Suprapubic skin (tissue), 4 donors: ENCODE results near the gene TBCE. TPM values are rescaled to one million over a fixed set of nuclear protein-coding genes. Genes with fewer than 3 reads are reported as not detected.

Experiments used
- DNase-seq, 2 donors: peaks; one replicate each; pipeline ENCODE4 v3.0.0-alpha.2; 2019; ENCODE audit warnings: low spot score in 2 of 2
- H3K27ac ChIP-seq: fragments of 200-600 bp; sonication (generic); one replicate; pipeline ENCODE4 v1.5.1; 2019
- H3K27me3 ChIP-seq: fragments of 200-600 bp; sonication (generic); one replicate; pipeline ENCODE4 v1.5.1; 2019
- H3K36me3 ChIP-seq: fragments of 200-600 bp; sonication (generic); one replicate; pipeline ENCODE4 v1.5.1; 2019
- H3K4me1 ChIP-seq: fragments of 200-600 bp; sonication (generic); one replicate; pipeline ENCODE4 v1.5.1; 2019
- H3K4me3 ChIP-seq: fragments of 200-600 bp; sonication (generic); one replicate; pipeline ENCODE4 v1.5.1; 2019; ENCODE audit warnings: mild to moderate bottlenecking
- H3K9me3 ChIP-seq: fragments of 200-600 bp; sonication (generic); one replicate; pipeline ENCODE4 v1.5.1; 2019
- EP300 ChIP-seq: sonication (generic); formaldehyde crosslinking; IDR thresholded peaks from one replicate; pipeline ENCODE4 v1.6.1; 2017; ENCODE audit warnings: antibody characterized with exemption
- POLR2A ChIP-seq, 2 donors: fragments of 450-650 bp; IDR thresholded peaks; one replicate each; pipeline ENCODE4 v1.6.1; 2017; ENCODE audit warnings: antibody characterized with exemption in 2 of 2, mild to moderate bottlenecking in 2 of 2, moderate library complexity in 2 of 2
- POLR2AphosphoS5 ChIP-seq, 3 donors: sonication (generic); formaldehyde crosslinking; IDR thresholded peaks; one replicate each; pipeline ENCODE4 v1.6.1; 2017; ENCODE audit warnings: antibody characterized with exemption in 3 of 3
- WGBS: methylation state at CpG from one replicate; pipeline ENCODE4 v1.1.5; 2018; 5-methylcytosine and 5-hydroxymethylcytosine counted together
- total RNA-seq, 4 donors: library from RNA; depleted of rRNA; stranded (reverse); fragments of >200 nt; gene quantifications; one replicate each; pipeline ENCODE4 v1.1.0, GENCODE V29; 2016
- TF ChIP-seq, protein P1 (sequence below), 2 donors: fragments of 200-600 bp in 1 of 2; fragments of 450-650 bp in 1 of 2; sonication (generic) in 1 of 2; IDR thresholded peaks; one replicate each; pipeline ENCODE4 v1.5.1; 2016 to 2019; ENCODE audit warnings: antibody characterized with exemption in 2 of 2, mild to moderate bottlenecking in 1 of 2, moderate library complexity in 1 of 2

The TBCE gene
- total RNA-seq, 4 donors from 2014 or later = 12.0 to 33.3 (median 21.1) TPM

- Histone ChIP-seq H3K27ac (no peak overlapping the region), H3K4me3 (no peak overlapping the region), H3K27me3 (no peaks in the 10 kb centered on the region), H3K36me3 (no peaks in the 10 kb centered on the region), H3K4me1 (no peaks in the 10 kb centered on the region), H3K9me3 (no peaks in the 10 kb centered on the region)
- no peak for DNase-seq
- TF ChIP-seq POLR2A (IDR thresholded peaks at IDR 0.05) (no peak), POLR2AphosphoS5 (IDR thresholded peaks at IDR 0.05) (no peak), EP300 (no peak)
- TF ChIP-seq, protein P1, sequence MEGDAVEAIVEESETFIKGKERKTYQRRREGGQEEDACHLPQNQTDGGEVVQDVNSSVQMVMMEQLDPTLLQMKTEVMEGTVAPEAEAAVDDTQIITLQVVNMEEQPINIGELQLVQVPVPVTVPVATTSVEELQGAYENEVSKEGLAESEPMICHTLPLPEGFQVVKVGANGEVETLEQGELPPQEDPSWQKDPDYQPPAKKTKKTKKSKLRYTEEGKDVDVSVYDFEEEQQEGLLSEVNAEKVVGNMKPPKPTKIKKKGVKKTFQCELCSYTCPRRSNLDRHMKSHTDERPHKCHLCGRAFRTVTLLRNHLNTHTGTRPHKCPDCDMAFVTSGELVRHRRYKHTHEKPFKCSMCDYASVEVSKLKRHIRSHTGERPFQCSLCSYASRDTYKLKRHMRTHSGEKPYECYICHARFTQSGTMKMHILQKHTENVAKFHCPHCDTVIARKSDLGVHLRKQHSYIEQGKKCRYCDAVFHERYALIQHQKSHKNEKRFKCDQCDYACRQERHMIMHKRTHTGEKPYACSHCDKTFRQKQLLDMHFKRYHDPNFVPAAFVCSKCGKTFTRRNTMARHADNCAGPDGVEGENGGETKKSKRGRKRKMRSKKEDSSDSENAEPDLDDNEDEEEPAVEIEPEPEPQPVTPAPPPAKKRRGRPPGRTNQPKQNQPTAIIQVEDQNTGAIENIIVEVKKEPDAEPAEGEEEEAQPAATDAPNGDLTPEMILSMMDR (IDR thresholded peaks at IDR 0.05) = no peak
- 77% methylated on average over 6 of the region's 6 CpGs for WGBS
Observed at GRCh38 chr1:235399661-235400060, 32.4 kb downstream of the TBCE start.

DNA sequence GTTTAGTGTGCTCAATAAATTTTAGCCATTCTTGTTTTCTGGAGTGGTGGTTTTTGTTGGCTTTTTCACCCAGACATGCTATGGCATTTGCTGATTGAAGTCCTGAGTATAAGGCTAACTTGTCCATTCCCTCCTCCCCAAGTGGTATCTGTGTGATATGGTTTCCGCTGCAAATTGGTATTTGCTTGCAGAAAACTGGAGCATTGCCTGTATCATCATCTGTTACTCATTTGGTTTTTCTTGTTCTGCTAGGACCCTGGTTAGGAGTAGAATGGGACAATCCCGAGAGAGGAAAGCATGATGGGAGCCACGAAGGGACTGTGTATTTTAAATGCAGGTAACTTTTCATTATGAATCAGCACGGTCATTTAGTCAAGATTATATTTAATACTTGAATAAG is 34.0 kb downstream of the TBCE start:
- Histone ChIP-seq H3K27ac (no peak overlapping the region), H3K27me3 (no peaks in the 10 kb centered on the region), H3K9me3 (no peaks in the 10 kb centered on the region), H3K4me3 (no peak overlapping the region), H3K4me1 (no peaks in the 10 kb centered on the region), H3K36me3 (no peaks in the 10 kb centered on the region)
- 78% methylated on average over 4 of the region's 4 CpGs for WGBS
- TF ChIP-seq EP300 (no peak), POLR2AphosphoS5 (IDR thresholded peaks at IDR 0.05) (no peak), POLR2A (IDR thresholded peaks at IDR 0.05) (no peak)
- TF ChIP-seq, protein P1 (IDR thresholded peaks at IDR 0.05) = no peak
- DNase-seq = no peak

GRCh38 chr1:235402457-235403200 is 35.4 kb downstream of the TBCE start:
- 92% methylated on average over 7 of the region's 7 CpGs for WGBS
- DNase-seq = no peak
- no peaks in the 10 kb centered on the region for H3K4me1 ChIP-seq
- no peak overlapping the region for H3K27ac ChIP-seq
- H3K27me3 ChIP-seq = no peaks in the 10 kb centered on the region
- TF ChIP-seq, protein P1 (IDR thresholded peaks at IDR 0.05) = no peak
- TF ChIP-seq POLR2AphosphoS5 (IDR thresholded peaks at IDR 0.05) = no peak
- no peak for TF ChIP-seq EP300
- no peak for TF ChIP-seq POLR2A (IDR thresholded peaks at IDR 0.05)
- H3K36me3 ChIP-seq = no peaks in the 10 kb centered on the region
- no peaks in the 10 kb centered on the region for H3K9me3 ChIP-seq
- no peak overlapping the region for H3K4me3 ChIP-seq

GRCh38 chr1:235403593-235403992 is 36.4 kb downstream of the TBCE start:
- Histone ChIP-seq H3K27ac (no peak overlapping the region), H3K9me3 (no peaks in the 10 kb centered on the region), H3K4me1 (no peaks in the 10 kb centered on the region), H3K27me3 (no peaks in the 10 kb centered on the region), H3K4me3 (no peak overlapping the region), H3K36me3 (no peaks in the 10 kb centered on the region)
- WGBS = 89% methylated on average over 1 of the region's 1 CpG
- no peak for TF ChIP-seq POLR2A (IDR thresholded peaks at IDR 0.05)
- no peak for TF ChIP-seq POLR2AphosphoS5 (IDR thresholded peaks at IDR 0.05)
- TF ChIP-seq EP300 = no peak
- TF ChIP-seq, protein P1 (IDR thresholded peaks at IDR 0.05) = no peak
- no peak for DNase-seq

GRCh38 chr1:235404190-235404589 is 37.0 kb downstream of the TBCE start:
- 95% methylated on average over 5 of the region's 5 CpGs for WGBS
- no peaks in the 10 kb centered on the region for H3K36me3 ChIP-seq
- H3K9me3 ChIP-seq = no peaks in the 10 kb centered on the region
- no peak for TF ChIP-seq EP300
- no peak for TF ChIP-seq POLR2AphosphoS5 (IDR thresholded peaks at IDR 0.05)
- no peak for TF ChIP-seq POLR2A (IDR thresholded peaks at IDR 0.05)
- no peak for DNase-seq
- H3K4me1 ChIP-seq = peaks cover 3% of the 10 kb centered on the region
- no peaks in the 10 kb centered on the region for H3K27me3 ChIP-seq
- H3K4me3 ChIP-seq = no peak overlapping the region
- H3K27ac ChIP-seq = no peak overlapping the region
